GM12801 (cell line): Measurements from ENCODE around the gene CDC37L1.

Experiments used
- TF ChIP-seq, protein P1 (sequence below): IDR thresholded peaks from one replicate; pipeline ENCODE4 v1.5.1; 2011; ENCODE audit warnings: control low read depth; ENCODE audit not compliant: insufficient read length; ENCODE audit errors: extremely low read depth

CDC37L1 gene

DNA sequence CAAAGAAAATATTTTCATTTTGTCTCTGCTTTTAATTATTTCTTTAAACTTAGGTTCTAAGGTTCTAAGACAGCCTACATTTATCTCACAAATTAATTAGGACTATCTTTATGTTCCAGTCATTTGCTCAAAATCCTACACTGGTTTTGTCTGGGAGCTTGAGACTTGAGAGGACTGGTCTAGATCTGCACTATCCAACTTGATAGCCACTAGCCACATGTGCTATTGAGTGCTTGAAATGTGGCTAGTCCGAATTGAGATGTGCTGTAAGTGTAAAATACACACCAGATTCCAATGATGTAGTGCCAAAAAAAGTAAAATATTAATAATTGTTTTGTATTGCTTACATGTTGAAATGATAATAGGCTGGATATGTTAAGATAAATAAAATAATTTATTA is 7.2 kb downstream of the CDC37L1 start:
- TF ChIP-seq, protein P1, sequence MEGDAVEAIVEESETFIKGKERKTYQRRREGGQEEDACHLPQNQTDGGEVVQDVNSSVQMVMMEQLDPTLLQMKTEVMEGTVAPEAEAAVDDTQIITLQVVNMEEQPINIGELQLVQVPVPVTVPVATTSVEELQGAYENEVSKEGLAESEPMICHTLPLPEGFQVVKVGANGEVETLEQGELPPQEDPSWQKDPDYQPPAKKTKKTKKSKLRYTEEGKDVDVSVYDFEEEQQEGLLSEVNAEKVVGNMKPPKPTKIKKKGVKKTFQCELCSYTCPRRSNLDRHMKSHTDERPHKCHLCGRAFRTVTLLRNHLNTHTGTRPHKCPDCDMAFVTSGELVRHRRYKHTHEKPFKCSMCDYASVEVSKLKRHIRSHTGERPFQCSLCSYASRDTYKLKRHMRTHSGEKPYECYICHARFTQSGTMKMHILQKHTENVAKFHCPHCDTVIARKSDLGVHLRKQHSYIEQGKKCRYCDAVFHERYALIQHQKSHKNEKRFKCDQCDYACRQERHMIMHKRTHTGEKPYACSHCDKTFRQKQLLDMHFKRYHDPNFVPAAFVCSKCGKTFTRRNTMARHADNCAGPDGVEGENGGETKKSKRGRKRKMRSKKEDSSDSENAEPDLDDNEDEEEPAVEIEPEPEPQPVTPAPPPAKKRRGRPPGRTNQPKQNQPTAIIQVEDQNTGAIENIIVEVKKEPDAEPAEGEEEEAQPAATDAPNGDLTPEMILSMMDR, result no peak

GRCh38 chr9:4689021-4689420 is 9.7 kb downstream of the CDC37L1 start:
- TF ChIP-seq, protein P1, result no peak

GRCh38 chr9:4689687-4690104 is 10.3 kb downstream of the CDC37L1 start:
- TF ChIP-seq, protein P1, result no peak

- TF ChIP-seq, protein P1, result no peak
These were observed 10.8 kb downstream of the CDC37L1 start for GRCh38 chr9:4690144-4690543.

GRCh38 chr9:4691795-4692194 is 12.4 kb downstream of the CDC37L1 start:
- TF ChIP-seq, protein P1, result no peak

GRCh38 chr9:4700091-4700490 is 20.7 kb downstream of the CDC37L1 start:
- TF ChIP-seq, protein P1, result no peak

DNA sequence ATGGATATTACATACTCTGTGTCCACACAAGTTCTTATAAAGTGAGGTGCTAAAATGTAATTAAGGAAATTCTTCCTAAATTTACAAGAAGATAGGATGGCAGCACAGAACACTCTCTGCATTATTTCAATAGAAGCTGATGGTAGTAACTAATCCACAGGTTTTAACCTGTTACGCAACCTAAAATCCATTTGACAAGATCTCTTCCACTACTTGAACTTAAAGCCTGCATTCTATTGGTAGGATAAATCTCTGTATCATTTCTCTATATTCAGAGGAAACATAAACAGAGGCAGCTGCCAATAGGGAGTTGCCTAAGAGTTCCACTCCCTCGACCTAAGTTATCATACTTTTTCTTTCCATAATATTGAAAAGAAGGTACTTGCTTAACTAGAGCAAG is 21.6 kb downstream of the CDC37L1 start:
- TF ChIP-seq, protein P1, result no peak

GRCh38 chr9:4701526-4701925 is 22.2 kb downstream of the CDC37L1 start:
- TF ChIP-seq, protein P1, result no peak
